ENCODE measurements around the gene MATK.

Gene MATK

GRCh38 chr19:3813473-3814392, 27.6 kb upstream of the MATK start:
- DNase-seq, result no peak

DNA sequence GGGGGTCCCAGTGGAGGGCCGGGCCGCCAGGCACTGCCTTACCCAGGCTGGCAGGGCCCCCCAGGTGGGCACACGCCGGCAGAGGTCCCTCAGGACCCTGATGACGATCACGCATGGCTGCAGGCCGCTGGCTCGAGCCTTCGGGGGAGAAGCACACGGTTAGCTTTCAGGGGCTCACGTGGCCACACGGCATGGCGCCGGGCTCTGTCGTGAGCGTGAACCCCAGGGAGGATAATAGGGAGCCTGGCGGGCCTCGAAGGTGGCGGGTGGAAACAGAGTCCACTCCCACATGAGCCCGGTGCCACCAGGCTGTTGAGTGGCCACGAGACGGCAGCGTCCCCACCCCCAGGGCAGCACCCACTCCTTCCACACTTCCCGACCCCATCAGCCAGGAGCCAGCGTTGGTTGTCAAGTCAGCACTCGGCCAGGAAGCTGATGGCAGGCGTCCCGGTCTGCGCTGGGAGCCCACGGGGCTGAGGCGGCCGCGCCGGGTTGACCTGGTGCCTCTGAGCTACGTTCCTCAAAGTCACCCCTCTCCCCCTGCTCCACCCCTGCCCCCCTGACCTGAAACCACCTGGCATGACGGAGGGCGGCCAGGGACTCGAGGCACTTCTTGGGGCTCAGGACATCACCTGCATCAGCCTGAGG, 24.7 kb upstream of the MATK start:
- DNase-seq, result peak; percentile 36

GRCh38 chr19:3809881-3810707, 23.9 kb upstream of the MATK start:
- DNase-seq, result peak; percentile 42

DNA sequence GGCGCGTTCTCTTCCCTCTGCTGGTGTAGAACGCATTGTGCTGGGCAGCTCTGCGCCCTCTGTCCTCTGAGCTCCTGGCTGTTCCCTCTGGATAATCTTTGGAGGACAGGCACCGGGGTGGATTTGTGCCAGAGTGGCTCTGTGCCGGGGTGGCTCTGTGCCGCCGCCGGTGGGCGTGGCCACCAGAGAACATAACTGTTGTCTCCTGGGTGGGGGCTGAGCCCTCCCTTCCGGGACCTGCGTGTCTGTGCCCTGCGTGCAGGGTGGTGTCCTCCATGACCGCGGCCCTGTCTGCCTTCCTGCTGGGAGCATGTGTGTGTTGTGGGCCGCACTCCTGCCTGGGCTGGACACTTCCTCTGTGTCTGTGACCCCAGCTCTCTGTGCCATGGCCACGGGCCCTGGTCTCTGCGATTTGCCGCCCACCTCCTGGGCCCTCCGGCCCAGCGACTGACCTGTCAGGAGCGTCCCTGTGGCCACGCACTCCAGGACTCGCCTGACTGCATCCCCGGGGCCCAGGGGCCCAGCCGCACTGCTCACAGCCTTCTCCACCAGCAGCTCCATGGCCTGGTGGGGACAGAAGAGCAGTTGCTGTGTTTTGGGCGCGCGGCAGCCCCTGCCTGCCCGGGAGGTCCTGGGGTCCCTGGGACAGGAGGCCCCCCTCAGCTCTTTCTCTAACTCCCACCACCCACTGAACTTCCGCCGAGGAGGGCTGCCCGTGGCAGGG, 22.4 kb upstream of the MATK start:
- DNase-seq, result no peak

DNA sequence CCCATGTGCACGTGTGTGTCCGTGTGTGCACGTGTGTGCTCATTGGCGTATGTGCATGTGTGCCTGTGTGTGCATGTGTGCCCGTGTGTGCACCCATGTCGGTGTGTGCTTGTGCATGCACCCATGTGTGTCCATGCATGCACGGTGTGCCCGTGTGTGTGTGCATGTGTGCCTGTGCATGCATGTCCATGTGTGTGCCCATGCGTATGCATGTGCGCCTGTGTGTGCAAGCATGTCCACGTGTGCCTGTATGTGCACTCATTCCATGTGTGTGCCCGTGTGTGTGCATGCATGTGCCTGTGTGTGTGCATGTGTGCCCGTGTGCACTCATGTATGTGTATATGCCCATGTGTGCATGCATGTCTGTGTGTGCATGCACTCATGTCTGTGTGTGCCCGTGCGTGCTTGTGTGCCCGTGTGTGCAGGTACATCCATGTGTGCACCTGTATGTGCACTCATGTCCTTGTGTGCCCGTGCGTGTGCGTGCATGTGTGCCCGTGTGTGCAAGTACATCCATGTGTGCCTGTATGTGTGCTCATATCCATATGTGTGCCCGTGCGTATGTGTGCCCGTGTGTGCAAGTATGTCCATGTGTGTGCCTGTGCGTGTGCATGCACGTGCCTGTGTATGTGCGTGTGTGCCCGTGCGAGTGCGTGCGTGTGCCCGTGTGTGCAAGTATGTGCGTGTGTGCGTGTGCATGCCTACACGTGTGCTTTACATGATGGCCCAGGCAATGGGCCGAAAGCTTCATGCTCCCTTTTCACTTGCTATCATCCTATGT, 21.6 kb upstream of the MATK start:
- no peak for DNase-seq

- DNase-seq, result no peak
These were observed 20.9 kb upstream of the MATK start for GRCh38 chr19:3807131-3807480.

DNA sequence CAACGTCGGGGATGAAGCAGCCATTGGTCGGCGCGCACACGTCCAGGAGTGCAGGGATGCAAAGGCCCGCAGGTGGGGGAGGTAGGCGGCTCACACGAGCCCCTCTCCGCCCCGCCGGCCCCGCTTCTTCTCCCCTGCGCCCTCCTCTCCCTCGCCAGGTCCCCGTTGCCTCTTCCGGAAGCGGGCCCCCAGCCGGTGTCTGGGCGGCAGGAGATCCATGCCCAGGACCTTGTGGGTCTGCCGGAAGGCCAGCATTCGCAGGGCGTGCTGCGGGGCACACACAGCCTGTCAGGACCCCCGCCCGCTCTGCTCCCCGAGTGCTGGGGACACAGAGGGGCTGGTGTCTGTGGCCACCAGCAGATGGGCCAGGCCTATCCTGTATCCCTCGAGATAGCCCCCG, 19.7 kb upstream of the MATK start:
- no peak for DNase-seq

- DNase-seq, result no peak
These were observed 18.2 kb upstream of the MATK start for GRCh38 chr19:3804429-3804828.

- DNase-seq, result no peak
These were observed 17.8 kb upstream of the MATK start for GRCh38 chr19:3803986-3804385.

DNA sequence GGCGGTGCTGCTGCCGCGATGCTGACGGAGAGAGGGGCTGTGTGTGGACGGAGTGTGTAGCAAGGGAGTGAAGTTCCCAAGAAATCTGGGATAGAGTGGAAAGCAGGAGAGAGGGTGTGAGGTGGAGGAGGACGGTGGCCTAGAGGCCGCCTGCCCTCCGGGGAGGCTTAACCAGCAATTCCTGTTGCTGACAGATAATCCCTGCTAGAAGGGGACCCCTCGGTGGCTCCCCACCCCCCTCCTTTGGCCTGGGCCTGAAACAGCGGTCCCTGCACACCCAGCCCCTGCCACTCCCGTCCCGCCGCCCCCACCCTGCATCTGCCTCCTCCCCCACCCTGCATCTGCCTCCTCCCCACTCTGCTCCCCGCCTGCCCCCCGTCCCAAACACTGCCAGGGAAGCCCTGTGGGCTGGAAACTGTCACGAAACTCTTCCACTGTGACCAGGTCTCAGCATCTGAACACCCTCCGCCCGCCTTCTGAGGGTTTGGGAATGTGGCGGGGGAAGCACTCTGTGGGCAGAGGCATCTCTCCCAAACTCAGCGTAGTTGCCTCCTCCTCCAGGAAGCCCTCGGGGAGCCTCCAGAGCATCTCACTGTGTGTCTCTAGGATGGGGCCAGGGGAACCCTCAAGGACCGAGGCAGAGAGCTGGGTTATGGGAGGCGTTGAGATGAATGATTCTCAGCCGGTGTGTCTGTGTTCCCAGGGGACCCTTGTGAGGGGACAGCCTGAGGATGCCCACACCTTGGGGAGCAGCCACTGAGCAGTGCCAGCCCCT, 17.1 kb upstream of the MATK start:
- no peak for DNase-seq

- DNase-seq, result peak; percentile 69
These were observed 15.4 kb upstream of the MATK start for GRCh38 chr19:3801412-3802096.

- DNase-seq, result no peak
These were observed 14.8 kb upstream of the MATK start for GRCh38 chr19:3800996-3801395.

- DNase-seq, result peak; percentile 38
These were observed 12.0 kb upstream of the MATK start for GRCh38 chr19:3798137-3798536.

DNA sequence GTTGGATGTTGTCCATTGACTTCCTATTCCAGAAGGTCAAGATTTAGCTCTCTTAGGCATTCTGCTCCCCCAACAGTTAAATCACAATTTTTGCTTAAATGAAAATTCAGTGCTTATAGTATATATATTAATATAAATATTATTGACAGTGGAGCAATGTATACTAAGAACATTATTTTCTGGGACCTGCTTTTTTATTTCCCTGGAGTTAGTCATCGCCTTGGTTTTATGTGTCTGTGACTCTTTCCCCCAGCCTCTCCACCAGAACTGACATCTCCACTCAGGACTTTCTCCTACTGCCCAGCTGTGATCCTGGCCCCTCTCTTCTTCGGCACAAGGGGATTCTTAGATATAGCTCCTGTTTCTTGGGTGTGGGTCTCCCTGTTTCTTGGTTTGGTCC, 10.2 kb upstream of the MATK start:
- DNase-seq, result no peak

GRCh38 chr19:3793799-3794198, 7.6 kb upstream of the MATK start:
- DNase-seq, result no peak

GRCh38 chr19:3792114-3792513, 5.9 kb upstream of the MATK start:
- DNase-seq, result no peak

- no peak for DNase-seq
These were observed 4.8 kb upstream of the MATK start for GRCh38 chr19:3790941-3791340.

DNA sequence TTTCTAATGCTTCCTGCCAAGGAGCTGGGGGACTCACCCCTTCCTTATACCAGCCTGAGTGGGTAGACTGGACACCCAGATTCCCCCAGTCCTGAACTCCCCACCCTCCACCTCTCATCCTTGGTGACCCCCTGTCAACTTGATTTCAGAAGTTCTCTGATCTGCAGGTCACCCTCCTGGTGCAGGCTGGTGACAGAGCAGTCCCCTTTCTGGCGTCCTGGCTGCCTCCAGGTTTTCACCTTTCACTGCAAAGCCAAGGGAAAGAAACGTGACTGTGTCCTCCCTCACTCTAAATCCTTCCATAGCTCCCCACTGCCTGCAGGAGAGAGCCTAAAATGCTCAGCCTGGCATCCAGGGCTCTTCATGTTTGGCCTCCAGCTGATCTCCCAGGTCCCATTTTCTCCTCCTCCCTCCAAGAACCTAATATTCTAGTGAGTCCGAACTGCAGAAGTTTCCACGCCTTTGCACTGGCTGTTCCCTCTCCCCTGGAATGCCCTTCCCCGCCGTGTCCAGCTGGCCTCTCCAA, 4.1 kb upstream of the MATK start:
- no peak for DNase-seq

- DNase-seq, result peak; percentile 57
These were observed 3.0 kb upstream of the MATK start for GRCh38 chr19:3788996-3789778.
